ENCODE data around the gene ZC3H14. TPM values are rescaled to one million over a fixed set of nuclear protein-coding genes. Genes with fewer than 3 reads are reported as not detected.

The ZC3H14 gene
- total RNA-seq, 1 donor from 2014 or later = 92.7 TPM

DNA sequence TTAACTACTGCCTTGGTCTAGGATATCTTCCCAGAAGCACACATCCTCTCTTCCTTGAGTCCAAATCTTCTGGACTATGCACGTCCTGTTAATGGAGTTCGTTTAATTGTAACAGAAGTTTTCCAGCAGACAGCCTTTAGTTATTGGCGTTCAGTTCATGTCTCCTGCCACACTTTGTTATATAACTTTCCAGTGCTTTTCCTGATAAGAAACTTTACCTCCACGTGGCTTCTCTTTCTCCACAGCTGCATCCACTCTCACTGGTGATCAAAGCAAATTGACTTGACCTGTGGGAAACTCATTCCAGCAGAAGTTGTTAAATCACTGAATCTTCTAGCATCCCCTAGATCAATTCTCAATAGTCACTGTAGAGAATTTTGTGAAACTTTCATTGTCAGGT is 27.0 kb upstream of the ZC3H14 start:
- Mint-ChIP-seq H3K9me3 (no peaks in the 10 kb centered on the region), H3K36me3 (ENCODE audit: low read depth) (peaks cover 7% of the 10 kb centered on the region), H3K27ac (ENCODE audit: unreplicated experiment) (no peak overlapping the region), H3K4me3 (no peak overlapping the region), H3K4me1 (no peaks in the 10 kb centered on the region), H3K27me3 (ENCODE audit: low read depth) (no peaks in the 10 kb centered on the region)
- DNase-seq (ENCODE audit: low read depth, low spot score) = no peak
- TF ChIP-seq, protein P1, sequence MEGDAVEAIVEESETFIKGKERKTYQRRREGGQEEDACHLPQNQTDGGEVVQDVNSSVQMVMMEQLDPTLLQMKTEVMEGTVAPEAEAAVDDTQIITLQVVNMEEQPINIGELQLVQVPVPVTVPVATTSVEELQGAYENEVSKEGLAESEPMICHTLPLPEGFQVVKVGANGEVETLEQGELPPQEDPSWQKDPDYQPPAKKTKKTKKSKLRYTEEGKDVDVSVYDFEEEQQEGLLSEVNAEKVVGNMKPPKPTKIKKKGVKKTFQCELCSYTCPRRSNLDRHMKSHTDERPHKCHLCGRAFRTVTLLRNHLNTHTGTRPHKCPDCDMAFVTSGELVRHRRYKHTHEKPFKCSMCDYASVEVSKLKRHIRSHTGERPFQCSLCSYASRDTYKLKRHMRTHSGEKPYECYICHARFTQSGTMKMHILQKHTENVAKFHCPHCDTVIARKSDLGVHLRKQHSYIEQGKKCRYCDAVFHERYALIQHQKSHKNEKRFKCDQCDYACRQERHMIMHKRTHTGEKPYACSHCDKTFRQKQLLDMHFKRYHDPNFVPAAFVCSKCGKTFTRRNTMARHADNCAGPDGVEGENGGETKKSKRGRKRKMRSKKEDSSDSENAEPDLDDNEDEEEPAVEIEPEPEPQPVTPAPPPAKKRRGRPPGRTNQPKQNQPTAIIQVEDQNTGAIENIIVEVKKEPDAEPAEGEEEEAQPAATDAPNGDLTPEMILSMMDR (conservative IDR thresholded peaks at IDR 0.05) = no peak

GRCh38 chr14:88541324-88541723 is 21.5 kb upstream of the ZC3H14 start:
- no peaks in the 10 kb centered on the region for H3K27me3 Mint-ChIP-seq (ENCODE audit: low read depth)
- no peak overlapping the region for H3K27ac Mint-ChIP-seq (ENCODE audit: unreplicated experiment)
- H3K9me3 Mint-ChIP-seq = no peaks in the 10 kb centered on the region
- H3K4me1 Mint-ChIP-seq = no peaks in the 10 kb centered on the region
- TF ChIP-seq, protein P1 (conservative IDR thresholded peaks at IDR 0.05) = no peak
- DNase-seq (ENCODE audit: low read depth, low spot score) = no peak
- H3K36me3 Mint-ChIP-seq (ENCODE audit: low read depth) = peaks cover 3% of the 10 kb centered on the region
- no peak overlapping the region for H3K4me3 Mint-ChIP-seq

GRCh38 chr14:88542857-88543795 is 19.7 kb upstream of the ZC3H14 start:
- Mint-ChIP-seq H3K27me3 (ENCODE audit: low read depth) (no peaks in the 10 kb centered on the region), H3K4me1 (no peaks in the 10 kb centered on the region), H3K36me3 (ENCODE audit: low read depth) (peaks cover 3% of the 10 kb centered on the region), H3K9me3 (no peaks in the 10 kb centered on the region), H3K27ac (ENCODE audit: unreplicated experiment) (no peak overlapping the region), H3K4me3 (no peak overlapping the region)
- TF ChIP-seq, protein P1 (conservative IDR thresholded peaks at IDR 0.05) = no peak
- no peak for DNase-seq (ENCODE audit: low read depth, low spot score)

- TF ChIP-seq, protein P1 (conservative IDR thresholded peaks at IDR 0.05) = no peak
- no peak for DNase-seq (ENCODE audit: low read depth, low spot score)
- Mint-ChIP-seq H3K4me1 (no peaks in the 10 kb centered on the region), H3K9me3 (no peaks in the 10 kb centered on the region), H3K4me3 (no peak overlapping the region), H3K27ac (ENCODE audit: unreplicated experiment) (no peak overlapping the region), H3K27me3 (ENCODE audit: low read depth) (no peaks in the 10 kb centered on the region), H3K36me3 (ENCODE audit: low read depth) (peaks cover 6% of the 10 kb centered on the region)
Observed at GRCh38 chr14:88545256-88545655, 17.6 kb upstream of the ZC3H14 start.

DNA sequence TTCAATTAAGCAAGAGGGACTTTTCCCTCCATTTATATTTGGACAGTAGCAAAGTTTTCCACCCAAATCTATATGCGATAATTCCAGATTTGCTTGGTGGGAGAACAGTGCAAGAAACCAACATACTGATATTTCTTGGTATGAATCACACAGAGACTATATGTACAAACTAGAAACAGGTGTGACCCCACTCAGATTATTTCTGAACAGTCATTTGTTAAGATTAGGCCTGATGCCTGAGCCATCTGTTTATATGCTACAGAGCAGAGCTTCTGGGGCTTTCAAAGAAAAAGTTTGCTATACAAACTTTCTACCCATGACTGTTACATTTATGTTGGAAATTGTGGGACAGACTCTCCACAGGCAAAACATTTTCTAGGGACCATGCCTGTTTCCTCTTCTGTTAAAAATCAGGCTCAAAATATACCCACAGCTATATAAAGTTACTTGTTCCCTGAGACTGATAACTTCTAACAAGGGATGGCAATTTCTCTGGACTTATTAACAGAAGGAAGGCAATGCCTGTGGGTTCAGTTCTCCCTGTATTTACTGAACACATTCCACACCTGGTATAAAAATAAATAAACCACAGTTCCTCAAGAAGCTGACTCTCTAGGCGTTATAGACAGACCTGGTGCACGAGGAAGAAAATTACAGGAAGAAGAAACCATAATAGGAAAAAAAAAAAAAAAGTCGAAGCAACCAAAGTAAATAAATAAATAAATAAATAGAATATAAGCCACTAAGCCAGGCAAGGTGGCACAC is 16.0 kb upstream of the ZC3H14 start:
- no peak for DNase-seq (ENCODE audit: low read depth, low spot score)
- H3K36me3 Mint-ChIP-seq (ENCODE audit: low read depth) = peaks cover 6% of the 10 kb centered on the region
- H3K27ac Mint-ChIP-seq (ENCODE audit: unreplicated experiment) = no peak overlapping the region
- H3K27me3 Mint-ChIP-seq (ENCODE audit: low read depth) = no peaks in the 10 kb centered on the region
- TF ChIP-seq, protein P1 (conservative IDR thresholded peaks at IDR 0.05) = no peak
- no peaks in the 10 kb centered on the region for H3K9me3 Mint-ChIP-seq
- no peak overlapping the region for H3K4me3 Mint-ChIP-seq
- no peaks in the 10 kb centered on the region for H3K4me1 Mint-ChIP-seq
